Sigmoid colon (tissue), 4 donors: ENCODE measurements around the gene ASH1L.
A peak's percentile ranks its signal among the peaks of the same experiment; 100 is the strongest.

Experiments
- CTCF ChIP-seq, 4 experiments: fragments of 450-650 bp in 3 of 4; fragments of 200-600 bp in 1 of 4; IDR thresholded peaks; one replicate each; pipeline ENCODE4 v1.5.1; 2016 to 2019; ENCODE audit warnings: antibody characterized with exemption in 4 of 4, mild to moderate bottlenecking in 3 of 4, moderate library complexity in 2 of 4
- EP300 ChIP-seq, 4 donors: sonication (generic); formaldehyde crosslinking; IDR thresholded peaks; one replicate each; pipeline ENCODE4 v1.6.1; 2017; ENCODE audit warnings: antibody characterized with exemption in 4 of 4
- POLR2A ChIP-seq, 2 donors: fragments of 450-650 bp; IDR thresholded peaks; one replicate each; pipeline ENCODE4 v1.6.1; 2016; ENCODE audit warnings: antibody characterized with exemption in 2 of 2, mild to moderate bottlenecking in 2 of 2, moderate library complexity in 2 of 2

- TF ChIP-seq CTCF (IDR thresholded peaks at IDR 0.05) (no peak), POLR2A (IDR thresholded peaks at IDR 0.05) (peak; percentile 54 to 94), EP300 (IDR thresholded peaks at IDR 0.05) (peak in 1 of 4 donors; percentile 11)
These were observed 238.4 kb downstream of the ASH1L start for GRCh38 chr1:155324037-155324716.
